Gastrocnemius medialis (tissue), 4 donors: ENCODE data around the gene PKP1.

Experiments used
- POLR2A ChIP-seq, 2 donors: fragments of 450-650 bp; IDR thresholded peaks; one replicate each; pipeline ENCODE4 v1.6.1; 2017; ENCODE audit warnings: antibody characterized with exemption in 2 of 2, mild to moderate bottlenecking in 2 of 2, moderate library complexity in 2 of 2
- TF ChIP-seq, protein P1 (sequence below), 5 experiments: fragments of 450-650 bp in 3 of 5; fragments of 200-600 bp in 2 of 5; sonication (generic) in 2 of 5; IDR thresholded peaks in 4 of 5; conservative IDR thresholded peaks in 1 of 5; 1 replicate in 4 of 5; 2 replicates in 1 of 5; pipeline ENCODE4 v1.5.1; 2016 to 2019; ENCODE audit warnings: antibody characterized with exemption in 5 of 5, mild to moderate bottlenecking in 3 of 5, moderate library complexity in 3 of 5

DNA sequence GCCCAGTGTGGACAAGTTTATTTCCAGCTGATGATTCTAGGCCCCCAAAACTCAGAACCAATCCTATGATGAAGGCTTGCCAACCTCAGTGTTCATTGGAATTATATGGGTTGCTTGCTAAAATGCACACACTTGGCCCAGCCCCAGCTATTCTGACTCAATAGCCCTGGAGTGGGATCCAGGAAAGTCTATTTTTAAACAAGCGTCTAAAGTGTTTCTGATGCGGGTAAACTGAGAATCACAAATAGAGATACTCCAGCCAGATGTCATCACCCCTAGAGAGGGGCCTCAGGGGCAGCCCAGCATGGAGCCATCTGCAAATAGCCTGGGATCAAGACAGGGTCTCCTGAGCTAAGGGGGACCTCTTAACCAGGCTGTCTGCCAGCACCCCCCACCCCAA, 46.0 kb downstream of the PKP1 start:
- TF ChIP-seq, protein P1, sequence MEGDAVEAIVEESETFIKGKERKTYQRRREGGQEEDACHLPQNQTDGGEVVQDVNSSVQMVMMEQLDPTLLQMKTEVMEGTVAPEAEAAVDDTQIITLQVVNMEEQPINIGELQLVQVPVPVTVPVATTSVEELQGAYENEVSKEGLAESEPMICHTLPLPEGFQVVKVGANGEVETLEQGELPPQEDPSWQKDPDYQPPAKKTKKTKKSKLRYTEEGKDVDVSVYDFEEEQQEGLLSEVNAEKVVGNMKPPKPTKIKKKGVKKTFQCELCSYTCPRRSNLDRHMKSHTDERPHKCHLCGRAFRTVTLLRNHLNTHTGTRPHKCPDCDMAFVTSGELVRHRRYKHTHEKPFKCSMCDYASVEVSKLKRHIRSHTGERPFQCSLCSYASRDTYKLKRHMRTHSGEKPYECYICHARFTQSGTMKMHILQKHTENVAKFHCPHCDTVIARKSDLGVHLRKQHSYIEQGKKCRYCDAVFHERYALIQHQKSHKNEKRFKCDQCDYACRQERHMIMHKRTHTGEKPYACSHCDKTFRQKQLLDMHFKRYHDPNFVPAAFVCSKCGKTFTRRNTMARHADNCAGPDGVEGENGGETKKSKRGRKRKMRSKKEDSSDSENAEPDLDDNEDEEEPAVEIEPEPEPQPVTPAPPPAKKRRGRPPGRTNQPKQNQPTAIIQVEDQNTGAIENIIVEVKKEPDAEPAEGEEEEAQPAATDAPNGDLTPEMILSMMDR (IDR thresholded peaks at IDR 0.05 in 4 of 5, conservative IDR thresholded peaks at IDR 0.05 in 1 of 5): no peak
- no peak for TF ChIP-seq POLR2A (IDR thresholded peaks at IDR 0.05)
